Pancreas (tissue), 10 donors: ENCODE results near the gene RTRAF. TPM values are rescaled to one million over a fixed set of nuclear protein-coding genes. Genes with fewer than 3 reads are reported as not detected.

Experiments used
- ATAC-seq, 4 donors: fragments of 200-7000 bp; cut with Tn5 transposase; one replicate each; pipeline versions ENCODE4 v1.8.0 to v1.9.1; 2020; ENCODE audit warnings: mild to moderate bottlenecking in 4 of 4, moderate library complexity in 4 of 4
- DNase-seq, 6 donors: peaks; one replicate each; pipeline ENCODE4 v3.0.0-alpha.2; 2020
- FAIRE-seq: peaks from 2 replicates; lab custom pipeline; 2012; peaks lifted over from hg19 to GRCh38; lab: Jason Lieb, UNC
- H3K27ac ChIP-seq, 4 donors: fragments of 200-600 bp; sonication (generic); 1 replicate in 3 of 4; 2 replicates in 1 of 4; pipeline versions ENCODE4 v1.5.0 to v1.8.0; 2020
- H3K27me3 ChIP-seq, 4 donors: fragments of 200-600 bp; one replicate each; pipeline ENCODE4 v1.8.0; 2021
- H3K36me3 ChIP-seq, 3 donors: fragments of 200-600 bp; sonication (generic) in 1 of 3; one replicate each; pipeline versions ENCODE4 v1.5.0 to v1.8.0; 2020 to 2021
- H3K4me1 ChIP-seq, 3 donors: fragments of 200-600 bp; one replicate each; pipeline ENCODE4 v1.8.0; 2021
- H3K4me3 ChIP-seq, 4 donors: fragments of 200-600 bp; sonication (generic) in 2 of 4; one replicate each; pipeline versions ENCODE4 v1.5.0 to v1.8.0; 2020 to 2021
- H3K9me3 ChIP-seq, 4 donors: fragments of 200-600 bp; one replicate each; pipeline ENCODE4 v1.8.0; 2021
- WGBS, 2 donors: extraction: QIAGEN DNeasy Blood & Tissue Kit; methylation state at CpG; one replicate each; pipeline ENCODE4 v1.1.7; 2013; 5-methylcytosine and 5-hydroxymethylcytosine counted together
- intact Hi-C, 3 donors: fragments of 100-400 bp; cut with DNase I; formaldehyde crosslinking; loops; one replicate each; pipeline versions ENCODE4 v1.11.1 to v1.14.2; 2022
- polyA plus RNA-seq, 2 donors: library from polyadenylated mRNA; stranded (reverse); fragments of 200-250 nt; gene quantifications; one replicate each; pipeline ENCODE4 v1.2.3, GENCODE V29; 2013
- total RNA-seq, 6 donors: library from RNA; stranded (reverse); fragmentation: NEBNext Ultra II Directional in 4 of 6; extraction: Animal tissue kit (Norgen Biotek cat#: 25700) in 4 of 6; gene quantifications; one replicate each; pipeline versions ENCODE4 v1.2.1 to v1.2.4, GENCODE V29; 2021 to 2023
- TF ChIP-seq, protein P1 (sequence below), 4 donors: fragments of 200-600 bp; sonication (generic) in 3 of 4; IDR thresholded peaks; one replicate each; pipeline versions ENCODE4 v1.5.0 to v1.8.0; 2021; ENCODE audit warnings: antibody characterized with exemption in 4 of 4
- donor health status: healthy with polysubstance abuse.
- donor health status: DM: no; HTN: no; CAD: no; lungs with moderate emphysema.
- donor health status: DM: no; HTN: no; CAD: no.
- donor health status: control.
- donor health status: control.
- donor health status: Bipolar disorder and iron deficiency.
- donor health status: DM: yes; HTN: yes; CAD: no.
- donor health status: DM: no; HTN: no; CAD: no.
- donor health status: DM: no; HTN: no; CAD: no.
- donor health status: DM: yes; HTN: yes; CAD: no.

The RTRAF gene
- total and polyA plus RNA-seq, 8 donors, result 57.5 to 96.4 (median 69.0) TPM

DNA sequence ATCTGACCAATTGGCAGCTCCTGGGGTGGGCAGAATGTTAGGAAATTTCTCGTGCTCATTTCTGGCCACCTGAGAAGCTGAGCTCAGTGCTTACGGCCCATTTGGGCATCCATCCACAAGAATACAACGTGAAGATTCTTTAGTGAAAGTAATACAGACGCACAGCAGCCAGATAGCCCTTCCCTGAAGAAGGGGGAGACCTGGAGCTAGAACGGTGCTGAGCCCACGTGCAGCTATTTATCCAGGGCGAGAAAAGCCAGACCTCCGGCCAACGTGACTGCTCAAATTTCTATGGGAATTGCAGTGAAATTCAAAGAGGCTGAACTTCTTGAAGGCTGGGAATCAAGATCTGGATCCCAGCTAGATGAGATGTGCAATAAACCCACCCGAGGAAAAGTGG, 58.8 kb downstream of the RTRAF start:
- no peak for FAIRE-seq

DNA sequence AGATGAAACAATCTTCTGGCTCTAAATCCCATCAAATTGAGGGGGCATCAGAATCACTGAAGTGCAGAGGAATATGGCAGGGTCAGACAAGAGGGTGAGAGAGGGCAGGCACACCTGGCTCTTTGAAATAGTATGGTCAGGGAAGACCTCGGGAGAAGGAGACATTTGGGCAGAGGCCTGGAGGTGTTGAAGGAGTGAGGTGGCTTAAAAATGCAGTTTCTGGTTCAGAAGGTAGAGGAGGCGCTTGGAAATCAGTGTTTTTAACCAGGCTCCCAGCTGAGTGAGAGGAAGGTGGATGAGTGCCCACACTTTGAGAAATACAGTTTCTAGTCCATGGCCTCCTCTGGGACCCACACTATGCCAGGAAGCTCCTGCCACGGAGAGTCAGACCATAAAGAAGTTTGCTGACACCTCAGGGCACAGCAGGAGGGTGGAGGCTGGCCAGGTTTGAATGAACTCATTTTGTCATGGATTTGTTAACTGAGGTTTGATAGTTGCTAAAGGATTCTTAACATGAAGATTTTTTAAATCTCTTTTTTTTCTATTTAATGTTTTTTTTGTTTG, 59.4 kb downstream of the RTRAF start:
- TF ChIP-seq, protein P1, sequence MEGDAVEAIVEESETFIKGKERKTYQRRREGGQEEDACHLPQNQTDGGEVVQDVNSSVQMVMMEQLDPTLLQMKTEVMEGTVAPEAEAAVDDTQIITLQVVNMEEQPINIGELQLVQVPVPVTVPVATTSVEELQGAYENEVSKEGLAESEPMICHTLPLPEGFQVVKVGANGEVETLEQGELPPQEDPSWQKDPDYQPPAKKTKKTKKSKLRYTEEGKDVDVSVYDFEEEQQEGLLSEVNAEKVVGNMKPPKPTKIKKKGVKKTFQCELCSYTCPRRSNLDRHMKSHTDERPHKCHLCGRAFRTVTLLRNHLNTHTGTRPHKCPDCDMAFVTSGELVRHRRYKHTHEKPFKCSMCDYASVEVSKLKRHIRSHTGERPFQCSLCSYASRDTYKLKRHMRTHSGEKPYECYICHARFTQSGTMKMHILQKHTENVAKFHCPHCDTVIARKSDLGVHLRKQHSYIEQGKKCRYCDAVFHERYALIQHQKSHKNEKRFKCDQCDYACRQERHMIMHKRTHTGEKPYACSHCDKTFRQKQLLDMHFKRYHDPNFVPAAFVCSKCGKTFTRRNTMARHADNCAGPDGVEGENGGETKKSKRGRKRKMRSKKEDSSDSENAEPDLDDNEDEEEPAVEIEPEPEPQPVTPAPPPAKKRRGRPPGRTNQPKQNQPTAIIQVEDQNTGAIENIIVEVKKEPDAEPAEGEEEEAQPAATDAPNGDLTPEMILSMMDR (IDR thresholded peaks at IDR 0.05), result no peak
- Histone ChIP-seq H3K9me3 (no peaks in the 10 kb centered on the region), H3K27me3 (no peaks in the 10 kb centered on the region), H3K27ac (no peak overlapping the region), H3K4me3 (no peak overlapping the region), H3K4me1 (peaks cover 3 to 16% (median 7%) of the 10 kb centered on the region in 3 donors), H3K36me3 (no peaks in the 10 kb centered on the region)
- no peak for FAIRE-seq
- intact Hi-C loops, result no loop called here
- whole genome bisulfite sequencing, 2 donors, result 75 to 79% methylated on average over 3 of the region's 3 CpGs
- ATAC-seq, result no peak
- no peak for DNase-seq

More for the DNA sequence above, 58.8 kb downstream of the RTRAF start:
- TF ChIP-seq, protein P1 (IDR thresholded peaks at IDR 0.05), result no peak
- H3K27me3 ChIP-seq, result no peaks in the 10 kb centered on the region
- peaks cover 3 to 16% (median 7%) of the 10 kb centered on the region in 3 donors for H3K4me1 ChIP-seq
- no peaks in the 10 kb centered on the region for H3K36me3 ChIP-seq
- WGBS, 2 donors, result 89 to 90% methylated on average over 10 of the region's 10 CpGs
- intact Hi-C loops, result no loop called here
- no peaks in the 10 kb centered on the region for H3K9me3 ChIP-seq
- ATAC-seq (no peak), DNase-seq (no peak)
- no peak overlapping the region for H3K27ac ChIP-seq
- no peak overlapping the region for H3K4me3 ChIP-seq

DNA sequence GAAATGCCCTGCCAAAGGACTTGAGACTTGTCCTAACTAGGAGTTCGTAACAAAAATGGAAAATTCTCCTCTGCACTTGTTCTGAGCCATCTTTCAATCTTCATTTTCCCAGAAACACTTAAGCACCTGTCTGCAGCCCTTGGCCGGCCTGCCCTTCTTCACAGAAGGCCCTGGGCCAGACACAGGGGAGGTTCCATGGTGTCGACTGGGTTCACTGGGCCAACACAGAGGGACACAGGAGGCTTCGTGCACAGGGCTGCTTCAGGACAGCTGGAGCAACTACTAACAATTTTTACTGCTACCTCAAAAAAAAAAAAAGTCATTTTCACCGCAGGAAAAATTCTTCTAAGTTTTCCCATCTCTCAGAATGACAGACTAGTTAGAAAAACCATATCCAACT, 59.9 kb downstream of the RTRAF start:
- WGBS, 2 donors, result 82 to 84% methylated on average over 5 of the region's 5 CpGs
- intact Hi-C loops, result no loop called here
- H3K27me3 ChIP-seq, result no peaks in the 10 kb centered on the region
- DNase-seq, result no peak
- no peak overlapping the region for H3K27ac ChIP-seq
- no peak for ATAC-seq
- H3K4me1 ChIP-seq, result peaks cover 3 to 16% (median 7%) of the 10 kb centered on the region in 3 donors
- no peak for FAIRE-seq
- TF ChIP-seq, protein P1 (IDR thresholded peaks at IDR 0.05), result no peak
- no peaks in the 10 kb centered on the region for H3K36me3 ChIP-seq
- no peak overlapping the region for H3K4me3 ChIP-seq
- H3K9me3 ChIP-seq, result no peaks in the 10 kb centered on the region

DNA sequence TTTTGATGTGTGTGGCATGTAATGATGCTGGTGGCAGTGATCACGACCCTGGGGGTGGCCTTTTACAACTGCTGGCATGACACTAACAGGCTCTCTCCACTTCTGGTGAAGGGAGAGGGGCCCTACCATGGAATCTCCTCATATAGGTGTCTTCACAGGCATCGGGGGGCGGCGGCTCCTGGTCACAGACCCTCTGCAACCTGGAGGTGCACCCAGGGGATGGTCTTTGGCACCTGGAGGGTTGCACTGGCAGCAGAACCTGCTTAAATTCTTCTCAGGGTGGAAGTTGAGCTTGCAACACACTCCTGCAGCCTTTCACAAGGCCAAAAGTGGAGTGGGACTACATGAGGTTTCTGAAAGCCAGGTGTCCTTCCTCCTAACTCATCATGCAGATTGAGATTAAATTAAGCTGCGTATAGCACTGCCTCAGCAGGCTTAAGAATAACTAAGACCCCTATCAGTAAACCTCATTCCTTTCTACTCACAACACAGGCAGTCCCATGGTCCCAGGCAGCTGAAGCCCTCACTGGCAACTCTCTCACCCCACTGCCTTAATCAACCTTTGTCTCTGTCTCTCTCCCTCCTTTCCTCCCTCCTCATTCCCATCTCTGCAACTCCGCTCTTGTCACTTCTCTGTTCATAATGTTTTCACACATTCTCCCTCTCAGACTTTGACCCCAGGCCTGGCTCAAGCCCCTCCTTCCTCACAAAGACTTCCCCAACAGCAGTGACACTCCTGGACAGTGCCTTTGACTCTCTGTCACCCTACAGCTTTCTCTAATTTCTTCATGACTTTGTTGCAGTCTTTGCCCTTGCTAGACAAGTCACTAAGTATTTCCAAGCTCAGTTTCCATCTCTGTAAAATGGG, 60.6 kb downstream of the RTRAF start:
- no peak for DNase-seq
- H3K4me3 ChIP-seq, result no peak overlapping the region
- no peak overlapping the region for H3K27ac ChIP-seq
- no peak for FAIRE-seq
- no peaks in the 10 kb centered on the region for H3K9me3 ChIP-seq
- no peak for ATAC-seq
- intact Hi-C loops, result no loop called here
- peaks cover under 1 to 12% (median 3%) of the 10 kb centered on the region in 3 donors for H3K4me1 ChIP-seq
- no peaks in the 10 kb centered on the region for H3K36me3 ChIP-seq
- TF ChIP-seq, protein P1 (IDR thresholded peaks at IDR 0.05), result no peak
- 69 to 74% methylated on average over 6 of the region's 6 CpGs for WGBS, 2 donors
- no peaks in the 10 kb centered on the region for H3K27me3 ChIP-seq
